ENCODE results near the gene C1orf226. TPM values are rescaled to one million over a fixed set of nuclear protein-coding genes. Genes with fewer than 3 reads are reported as not detected.

C1orf226 gene
- total RNA-seq, 1 donor from 2014 or later: 7.1 TPM

DNA sequence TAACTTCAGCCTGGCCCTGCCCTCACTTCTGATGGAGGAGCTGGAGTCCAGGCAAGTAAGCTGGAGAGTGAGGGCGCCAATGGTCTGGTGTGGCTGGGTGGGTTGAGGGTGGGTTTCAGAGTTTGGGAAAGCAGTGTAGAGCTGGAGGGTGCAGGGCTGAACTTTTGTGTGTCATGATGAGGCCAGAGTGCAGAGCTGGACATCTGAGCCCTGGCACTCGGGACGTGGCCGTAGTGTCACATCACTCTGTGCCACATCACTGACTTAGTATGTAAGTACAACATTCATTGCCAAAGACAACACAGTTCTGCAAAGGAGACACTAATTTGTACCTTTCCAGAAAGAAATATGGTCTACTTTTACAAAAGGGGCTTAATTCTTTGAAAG, 20.7 kb upstream of the C1orf226 start:
- TF ChIP-seq, protein P1, sequence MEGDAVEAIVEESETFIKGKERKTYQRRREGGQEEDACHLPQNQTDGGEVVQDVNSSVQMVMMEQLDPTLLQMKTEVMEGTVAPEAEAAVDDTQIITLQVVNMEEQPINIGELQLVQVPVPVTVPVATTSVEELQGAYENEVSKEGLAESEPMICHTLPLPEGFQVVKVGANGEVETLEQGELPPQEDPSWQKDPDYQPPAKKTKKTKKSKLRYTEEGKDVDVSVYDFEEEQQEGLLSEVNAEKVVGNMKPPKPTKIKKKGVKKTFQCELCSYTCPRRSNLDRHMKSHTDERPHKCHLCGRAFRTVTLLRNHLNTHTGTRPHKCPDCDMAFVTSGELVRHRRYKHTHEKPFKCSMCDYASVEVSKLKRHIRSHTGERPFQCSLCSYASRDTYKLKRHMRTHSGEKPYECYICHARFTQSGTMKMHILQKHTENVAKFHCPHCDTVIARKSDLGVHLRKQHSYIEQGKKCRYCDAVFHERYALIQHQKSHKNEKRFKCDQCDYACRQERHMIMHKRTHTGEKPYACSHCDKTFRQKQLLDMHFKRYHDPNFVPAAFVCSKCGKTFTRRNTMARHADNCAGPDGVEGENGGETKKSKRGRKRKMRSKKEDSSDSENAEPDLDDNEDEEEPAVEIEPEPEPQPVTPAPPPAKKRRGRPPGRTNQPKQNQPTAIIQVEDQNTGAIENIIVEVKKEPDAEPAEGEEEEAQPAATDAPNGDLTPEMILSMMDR (IDR thresholded peaks at IDR 0.05): no peak
- intact Hi-C loops (cut with DNase I): no loop called here
- Histone ChIP-seq H3K27me3 (no peaks in the 10 kb centered on the region), H3K4me1 (no peaks in the 10 kb centered on the region), H3K4me3 (no peak overlapping the region), H3K27ac (no peak overlapping the region), H3K36me3 (no peaks in the 10 kb centered on the region), H3K9me3 (no peaks in the 10 kb centered on the region)
- no peak for ATAC-seq
- DNase-seq: no peak

- Histone ChIP-seq H3K4me3 (no peak overlapping the region), H3K27ac (no peak overlapping the region), H3K27me3 (no peaks in the 10 kb centered on the region), H3K9me3 (no peaks in the 10 kb centered on the region), H3K36me3 (no peaks in the 10 kb centered on the region), H3K4me1 (no peaks in the 10 kb centered on the region)
- no peak for DNase-seq
- intact Hi-C loops (cut with DNase I): no loop called here
- TF ChIP-seq, protein P1 (IDR thresholded peaks at IDR 0.05): no peak
- ATAC-seq: no peak
Observed at GRCh38 chr1:162361349-162361748, 20.2 kb upstream of the C1orf226 start.

DNA sequence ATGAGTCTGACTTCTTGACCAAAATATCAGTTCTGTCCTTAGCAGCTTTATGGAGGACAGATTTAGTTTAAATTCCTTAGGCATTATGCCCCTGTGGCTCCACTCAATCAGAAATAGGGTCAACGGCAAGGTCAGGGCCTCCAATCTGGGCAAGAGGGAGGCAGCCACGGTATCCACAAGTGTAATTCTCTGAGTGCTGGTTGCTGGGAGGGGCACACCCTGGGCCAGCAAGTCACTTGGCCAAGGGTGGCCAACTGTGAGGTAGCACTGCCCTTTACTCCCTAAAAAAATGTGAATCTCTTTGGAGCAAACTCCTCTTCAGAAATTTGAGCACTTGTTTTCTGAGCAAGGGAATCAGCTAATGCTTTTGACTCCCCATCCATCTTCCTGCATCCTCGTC, 17.7 kb upstream of the C1orf226 start:
- intact Hi-C loops (cut with DNase I): no loop called here
- ATAC-seq (no peak), DNase-seq (no peak)
- Histone ChIP-seq H3K4me3 (no peak overlapping the region), H3K4me1 (no peaks in the 10 kb centered on the region), H3K27me3 (no peaks in the 10 kb centered on the region), H3K36me3 (no peaks in the 10 kb centered on the region), H3K27ac (no peak overlapping the region), H3K9me3 (no peaks in the 10 kb centered on the region)
- TF ChIP-seq, protein P1 (IDR thresholded peaks at IDR 0.05): no peak

- no peak overlapping the region for H3K4me3 ChIP-seq
- H3K27me3 ChIP-seq: no peaks in the 10 kb centered on the region
- no peak overlapping the region for H3K27ac ChIP-seq
- TF ChIP-seq, protein P1 (IDR thresholded peaks at IDR 0.05): no peak
- no peaks in the 10 kb centered on the region for H3K4me1 ChIP-seq
- intact Hi-C loops (cut with DNase I): no loop called here
- no peaks in the 10 kb centered on the region for H3K9me3 ChIP-seq
- ATAC-seq: no peak
- DNase-seq: no peak
- no peaks in the 10 kb centered on the region for H3K36me3 ChIP-seq
Observed at GRCh38 chr1:162364498-162364897, 17.0 kb upstream of the C1orf226 start.

DNA sequence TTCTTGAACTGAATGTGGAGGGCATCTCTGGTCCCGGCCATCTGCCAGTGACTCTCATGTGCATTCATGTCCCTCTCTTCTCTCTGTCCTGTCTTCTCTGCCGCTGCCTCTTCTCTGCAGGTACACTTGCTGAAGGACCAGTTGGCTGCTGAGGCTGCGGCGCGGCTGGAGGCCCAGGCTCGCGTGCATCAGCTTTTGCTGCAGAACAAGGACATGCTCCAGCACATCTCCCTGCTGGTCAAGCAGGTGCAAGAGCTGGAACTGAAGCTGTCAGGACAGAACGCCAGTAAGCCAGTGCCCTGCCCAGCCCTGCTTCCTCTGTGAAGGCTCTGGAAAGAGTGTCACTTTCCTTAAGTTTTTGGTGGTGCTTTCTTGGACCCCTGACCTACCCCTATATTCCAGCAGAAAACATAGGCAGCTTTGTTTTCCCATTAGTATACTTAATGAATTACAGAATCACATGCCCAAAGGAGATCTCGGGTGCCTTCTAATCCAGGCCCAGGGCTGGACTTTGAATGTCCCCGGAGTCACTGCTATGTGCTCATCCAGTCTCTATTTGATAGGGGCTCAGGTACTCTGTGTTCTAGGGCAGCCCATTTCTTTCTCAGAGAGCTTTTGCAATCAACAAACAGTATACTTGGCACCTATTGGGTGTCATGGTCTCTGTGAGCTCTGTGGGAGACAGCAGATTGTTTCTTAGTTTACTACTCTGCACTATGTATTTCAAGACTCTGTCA, 16.1 kb upstream of the C1orf226 start:
- Histone ChIP-seq H3K27me3 (no peaks in the 10 kb centered on the region), H3K9me3 (no peaks in the 10 kb centered on the region), H3K36me3 (no peaks in the 10 kb centered on the region), H3K27ac (no peak overlapping the region), H3K4me1 (no peaks in the 10 kb centered on the region), H3K4me3 (no peak overlapping the region)
- intact Hi-C loops (cut with DNase I): no loop called here
- no peak for DNase-seq
- no peak for ATAC-seq
- TF ChIP-seq, protein P1 (IDR thresholded peaks at IDR 0.05): no peak

GRCh38 chr1:162366149-162366548, 15.4 kb upstream of the C1orf226 start:
- intact Hi-C loops (cut with DNase I): no loop called here
- DNase-seq: no peak
- H3K27ac ChIP-seq: no peak overlapping the region
- TF ChIP-seq, protein P1 (IDR thresholded peaks at IDR 0.05): no peak
- ATAC-seq: no peak
- no peaks in the 10 kb centered on the region for H3K36me3 ChIP-seq
- H3K9me3 ChIP-seq: no peaks in the 10 kb centered on the region
- H3K4me1 ChIP-seq: no peaks in the 10 kb centered on the region
- no peaks in the 10 kb centered on the region for H3K27me3 ChIP-seq
- H3K4me3 ChIP-seq: no peak overlapping the region

All from upper lobe of right lung (tissue), 1 donor.